ENCODE results near the gene ZDHHC18.
A peak's percentile ranks its signal among the peaks of the same experiment; 100 is the strongest.

Gene ZDHHC18

DNA sequence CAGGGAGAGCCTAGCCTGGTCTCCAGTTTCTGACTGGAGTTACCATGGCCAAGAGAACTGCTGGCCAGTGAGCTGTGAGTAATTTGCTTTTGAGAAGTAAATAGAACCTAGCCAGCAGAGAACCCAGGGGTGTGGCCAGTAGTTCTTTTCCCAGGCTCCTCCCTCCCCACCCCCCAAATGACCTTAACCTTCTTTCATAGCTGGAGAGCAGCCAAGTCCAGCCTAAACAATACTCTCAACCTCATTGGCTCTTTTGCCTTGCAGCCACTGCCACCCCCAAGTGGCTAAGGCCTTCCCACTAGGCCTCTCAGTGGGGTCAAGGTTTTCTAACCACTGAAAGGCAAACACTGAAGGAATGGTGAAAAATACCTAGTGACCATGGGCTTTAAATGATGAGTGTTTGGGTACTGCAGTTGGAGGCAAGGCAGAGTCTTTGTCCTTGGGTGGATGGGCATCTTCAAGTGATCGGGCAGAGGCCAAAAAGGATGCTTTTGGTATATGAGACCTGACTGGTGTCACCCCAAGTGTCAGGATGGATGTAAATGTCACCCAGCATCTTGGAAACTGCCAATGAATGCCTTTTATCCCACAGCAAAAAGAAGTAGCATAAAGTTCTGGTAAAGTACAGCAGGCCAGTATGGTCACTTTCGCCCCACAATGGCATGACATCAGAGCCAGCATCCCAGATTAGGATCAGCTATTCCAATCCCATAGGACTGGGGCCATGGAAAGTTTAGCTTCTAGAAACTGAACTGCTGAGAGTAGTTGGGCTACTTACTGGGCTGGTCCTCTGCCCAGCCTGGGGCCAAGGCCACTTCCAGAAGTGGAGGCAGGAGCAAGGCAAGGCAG, 42.2 kb upstream of the ZDHHC18 start:
- DNase-seq, result peak; percentile 49
- TF ChIP-seq EZH2 (optimal IDR thresholded peaks at IDR 0.05; ENCODE audit: low read depth, low read length), result no peak
- Histone ChIP-seq H3K27me3 (replicated peaks; ENCODE audit: insufficient read depth, low read length) (no peaks in the 10 kb centered on the region), H3K79me2 (ENCODE audit: low read length) (peaks cover 34% of the 10 kb centered on the region), H3K9me3 (replicated peaks; ENCODE audit: insufficient read depth, low read length) (no peaks in the 10 kb centered on the region), H3K4me2 (ENCODE audit: low read depth, low read length) (no peak overlapping the region), H3K9me2 (replicated peaks; ENCODE audit: insufficient read depth, low read length) (no peaks in the 10 kb centered on the region), H3K4me1 (ENCODE audit: low read length) (peaks cover 75% of the 10 kb centered on the region), H3F3A (ENCODE audit: insufficient read depth, low read length) (peaks cover 68% of the 10 kb centered on the region), H3K27ac (ENCODE audit: low read length) (no peak overlapping the region), H4K20me1 (ENCODE audit: insufficient read depth, low read length) (0 out of 2 replicates have a peak, but pooled peaks cover 4% of the 10 kb centered on the region), H3K36me3 (replicated peaks; ENCODE audit: insufficient read depth, low read length) (peaks cover 16% of the 10 kb centered on the region; the same call in 1 of the 2 replicates), H2AFZ (ENCODE audit: low read length) (no peak overlapping the region), H3K9ac (ENCODE audit: low read length) (no peak overlapping the region), H3K4me3 (ENCODE audit: low read length) (no peak overlapping the region)

DNA sequence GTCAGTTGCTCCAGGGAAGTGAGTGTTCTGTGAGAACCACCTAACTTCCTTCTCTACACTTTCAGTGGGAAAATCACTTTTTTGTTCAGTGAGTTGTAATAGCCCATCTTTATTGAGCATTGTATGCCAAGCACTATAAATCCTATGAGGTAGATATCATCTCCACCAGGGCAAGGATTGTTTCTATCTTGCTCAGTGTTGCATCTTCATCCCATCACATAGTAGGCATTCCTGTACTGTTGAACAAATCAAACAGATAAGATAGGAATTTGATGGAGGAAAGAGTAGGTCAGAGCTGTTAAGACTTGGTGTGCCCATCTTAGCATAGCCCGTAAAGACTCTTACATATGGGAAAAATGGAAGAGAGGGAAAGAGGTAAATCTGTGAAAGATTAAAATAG, 41.6 kb upstream of the ZDHHC18 start:
- peaks cover 72% of the 10 kb centered on the region for H3K4me1 ChIP-seq (ENCODE audit: low read length)
- H3K9ac ChIP-seq (ENCODE audit: low read length), result no peak overlapping the region
- peaks cover 68% of the 10 kb centered on the region for H3F3A ChIP-seq (ENCODE audit: insufficient read depth, low read length)

DNA sequence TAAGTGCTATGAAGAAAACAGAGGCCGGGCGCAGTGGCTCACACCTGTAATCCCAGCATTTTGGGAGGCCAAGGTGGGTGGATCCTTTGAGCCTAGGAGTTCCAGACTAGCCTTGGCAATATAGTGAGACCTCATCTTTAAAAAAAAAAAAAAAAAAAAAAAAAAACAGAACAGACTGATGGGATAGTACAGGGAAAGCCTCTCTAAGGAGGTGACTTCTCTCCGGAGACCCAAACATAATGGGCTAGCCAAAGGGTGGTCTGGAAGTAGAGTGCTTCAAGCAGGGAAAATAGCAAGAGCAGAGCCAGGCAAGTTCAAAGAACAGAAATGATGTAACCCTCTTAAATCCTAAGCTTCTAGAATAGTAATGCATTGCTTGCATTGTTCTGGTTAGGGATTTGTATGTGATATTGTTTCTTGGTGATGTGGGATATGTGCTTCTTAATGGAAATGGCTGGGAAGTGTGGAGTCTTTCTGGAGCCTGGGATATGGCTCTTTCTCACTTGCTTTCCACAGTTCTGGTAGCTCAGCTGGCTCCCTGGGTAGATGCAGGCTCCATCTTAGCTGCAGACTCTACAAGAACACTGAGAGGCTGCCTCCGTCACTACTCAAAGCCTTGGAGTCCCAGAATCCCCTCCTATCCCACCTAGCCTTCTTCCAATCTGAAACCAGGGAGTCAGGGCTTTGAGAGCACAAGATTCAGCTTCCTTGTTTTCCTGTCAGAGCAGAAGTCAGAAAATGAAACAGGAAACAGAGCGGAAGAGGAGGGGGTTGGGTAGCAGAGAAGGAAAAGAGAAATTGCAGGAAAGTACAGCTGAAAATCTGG, 40.7 kb upstream of the ZDHHC18 start:
- peak overlapping the region; percentile 92; the same call in 1 of the 2 replicates for H3K27ac ChIP-seq (ENCODE audit: low read length)
- H3K9ac ChIP-seq (ENCODE audit: low read length), result no peak overlapping the region
- H3K27me3 ChIP-seq (replicated peaks; ENCODE audit: insufficient read depth, low read length), result no peaks in the 10 kb centered on the region
- TF ChIP-seq EZH2 (optimal IDR thresholded peaks at IDR 0.05; ENCODE audit: low read depth, low read length), result no peak
- no peak for DNase-seq
- no peak overlapping the region for H3K4me3 ChIP-seq (ENCODE audit: low read length)
- peak overlapping the region; percentile 97 for H3K4me2 ChIP-seq (ENCODE audit: low read depth, low read length)
- H3K9me2 ChIP-seq (replicated peaks; ENCODE audit: insufficient read depth, low read length), result no peaks in the 10 kb centered on the region
- no peak overlapping the region for H2AFZ ChIP-seq (ENCODE audit: low read length)
- no peaks in the 10 kb centered on the region for H3K9me3 ChIP-seq (replicated peaks; ENCODE audit: insufficient read depth, low read length)
- H3K36me3 ChIP-seq (replicated peaks; ENCODE audit: insufficient read depth, low read length), result peaks cover 8% of the 10 kb centered on the region; the same call in 1 of the 2 replicates
- H4K20me1 ChIP-seq (ENCODE audit: insufficient read depth, low read length), result 0 out of 2 replicates have a peak, but pooled peaks cover 2% of the 10 kb centered on the region
- peaks cover 62% of the 10 kb centered on the region for H3K4me1 ChIP-seq (ENCODE audit: low read length)
- peaks cover 18% of the 10 kb centered on the region for H3K79me2 ChIP-seq (ENCODE audit: low read length)
- H3F3A ChIP-seq (ENCODE audit: insufficient read depth, low read length), result peaks cover 68% of the 10 kb centered on the region

More for the DNA sequence above, 41.6 kb upstream of the ZDHHC18 start:
- Histone ChIP-seq H3K27me3 (replicated peaks; ENCODE audit: insufficient read depth, low read length) (no peaks in the 10 kb centered on the region), H3K4me3 (ENCODE audit: low read length) (no peak overlapping the region), H3K36me3 (replicated peaks; ENCODE audit: insufficient read depth, low read length) (peaks cover 10% of the 10 kb centered on the region; the same call in 1 of the 2 replicates), H3K9me2 (replicated peaks; ENCODE audit: insufficient read depth, low read length) (no peaks in the 10 kb centered on the region), H3K4me2 (ENCODE audit: low read depth, low read length) (no peak overlapping the region), H3K9me3 (replicated peaks; ENCODE audit: insufficient read depth, low read length) (no peaks in the 10 kb centered on the region), H4K20me1 (ENCODE audit: insufficient read depth, low read length) (0 out of 2 replicates have a peak, but pooled peaks cover 4% of the 10 kb centered on the region), H3K27ac (ENCODE audit: low read length) (no peak overlapping the region), H3K79me2 (ENCODE audit: low read length) (peaks cover 28% of the 10 kb centered on the region), H2AFZ (ENCODE audit: low read length) (no peak overlapping the region)
- no peak for TF ChIP-seq EZH2phosphoT487 (IDR thresholded peaks at IDR 0.05; ENCODE audit: low read length)
- TF ChIP-seq, protein P1, sequence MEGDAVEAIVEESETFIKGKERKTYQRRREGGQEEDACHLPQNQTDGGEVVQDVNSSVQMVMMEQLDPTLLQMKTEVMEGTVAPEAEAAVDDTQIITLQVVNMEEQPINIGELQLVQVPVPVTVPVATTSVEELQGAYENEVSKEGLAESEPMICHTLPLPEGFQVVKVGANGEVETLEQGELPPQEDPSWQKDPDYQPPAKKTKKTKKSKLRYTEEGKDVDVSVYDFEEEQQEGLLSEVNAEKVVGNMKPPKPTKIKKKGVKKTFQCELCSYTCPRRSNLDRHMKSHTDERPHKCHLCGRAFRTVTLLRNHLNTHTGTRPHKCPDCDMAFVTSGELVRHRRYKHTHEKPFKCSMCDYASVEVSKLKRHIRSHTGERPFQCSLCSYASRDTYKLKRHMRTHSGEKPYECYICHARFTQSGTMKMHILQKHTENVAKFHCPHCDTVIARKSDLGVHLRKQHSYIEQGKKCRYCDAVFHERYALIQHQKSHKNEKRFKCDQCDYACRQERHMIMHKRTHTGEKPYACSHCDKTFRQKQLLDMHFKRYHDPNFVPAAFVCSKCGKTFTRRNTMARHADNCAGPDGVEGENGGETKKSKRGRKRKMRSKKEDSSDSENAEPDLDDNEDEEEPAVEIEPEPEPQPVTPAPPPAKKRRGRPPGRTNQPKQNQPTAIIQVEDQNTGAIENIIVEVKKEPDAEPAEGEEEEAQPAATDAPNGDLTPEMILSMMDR (IDR thresholded peaks at IDR 0.05; ENCODE audit: low read length), result no peak
- DNase-seq, result no peak
